Stimulated activated CD8-positive, alpha-beta memory T cell treated with anti-CD3 and anti-CD28 coated beads, Interleukin-4, amount 100 ng/mL, for 24 hours (primary cell): Measurements from ENCODE around the gene TMEM229A.
"Not testable (repeated sequence)": the region's sequence is repeated elsewhere in the genome, so short reads cannot be mapped to it uniquely, and the experiment has no call there.

ENCODE experiments used
- DNase-seq: peaks from one replicate; pipeline ENCODE4 v3.0.0-alpha.2; 2020; ENCODE audit warnings: low read depth

The TMEM229A gene

DNA sequence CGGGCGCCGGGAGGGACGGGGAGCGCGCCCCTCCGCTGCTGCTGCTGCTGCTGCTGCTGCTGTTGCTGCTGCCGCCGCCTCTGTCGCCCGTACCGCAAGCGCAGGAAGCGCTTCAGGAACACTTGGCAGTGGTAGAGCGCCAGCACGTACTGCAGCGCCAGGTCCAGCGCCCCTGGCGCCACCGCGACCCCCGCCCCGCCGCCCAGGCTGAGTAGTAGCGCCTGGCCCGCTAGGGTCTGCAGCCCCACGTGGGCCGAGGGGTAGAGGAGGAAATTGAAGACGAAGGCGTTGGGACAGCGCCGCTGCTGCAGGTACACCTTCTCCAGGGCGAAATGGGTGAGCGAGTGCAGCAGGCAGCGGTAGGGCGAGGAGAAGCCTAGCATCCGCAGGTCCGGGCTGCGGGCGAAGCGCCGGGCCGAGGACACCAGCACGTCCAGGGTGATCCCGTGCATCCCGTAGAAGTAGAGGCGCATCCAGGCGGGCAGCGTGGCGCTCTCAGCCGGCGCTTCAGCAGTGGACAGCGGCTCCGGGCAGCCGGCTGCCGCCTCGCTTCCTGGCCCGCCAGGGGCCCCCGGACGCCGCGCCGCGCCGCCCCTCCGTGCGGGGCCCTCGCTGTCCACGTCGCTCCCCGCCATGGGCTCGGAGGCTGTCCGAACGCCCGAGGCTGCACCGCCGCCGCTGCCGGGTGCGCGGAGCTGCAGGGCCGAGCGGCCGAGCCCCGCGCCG, at the start of gene TMEM229A:
Gene TMEM229A (minus strand): TSS at position 699 of the 726 bp plus-strand sequence. CDS start 64 bp downstream, at position 635.
- no peak for DNase-seq

DNA sequence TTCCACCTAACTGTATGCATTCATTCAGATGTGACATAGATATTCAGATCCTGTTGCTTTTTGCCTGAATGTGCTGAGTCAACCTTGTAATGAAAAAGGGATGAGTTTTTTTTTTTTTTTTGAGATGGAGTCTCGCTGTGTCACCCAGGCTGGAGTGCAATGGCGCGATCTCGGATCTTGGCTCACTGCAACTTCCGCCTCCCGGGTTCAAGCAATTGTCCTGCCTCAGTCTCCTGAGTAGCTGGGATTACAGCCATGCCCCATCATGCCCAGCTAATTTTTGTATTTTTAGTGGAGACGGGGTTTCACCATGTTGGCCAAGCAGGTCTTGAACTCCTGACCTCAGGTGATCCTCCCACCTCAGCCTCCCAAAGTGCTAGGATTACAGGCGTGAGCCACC, 49.4 kb upstream of the TMEM229A start:
- DNase-seq, result not testable (repeated sequence)

DNA sequence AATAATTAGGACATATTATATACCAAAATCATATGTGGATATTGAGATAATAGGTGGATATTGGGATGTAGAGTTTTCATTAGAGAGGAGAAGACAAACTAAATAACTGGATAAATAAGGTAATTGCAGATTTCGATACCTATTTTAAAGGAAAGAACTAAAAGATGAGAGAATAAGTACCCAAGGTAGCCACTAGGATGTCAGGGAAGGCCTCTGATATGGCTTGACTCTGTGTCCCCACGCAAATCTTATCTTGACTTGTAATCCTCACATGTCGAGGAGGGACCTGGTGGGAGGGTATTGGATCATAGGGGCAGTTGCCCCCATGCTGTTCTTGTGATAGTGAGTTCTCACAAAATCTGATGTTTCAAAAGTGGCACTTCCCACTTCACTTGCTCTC, 44.7 kb upstream of the TMEM229A start:
- no peak for DNase-seq

DNA sequence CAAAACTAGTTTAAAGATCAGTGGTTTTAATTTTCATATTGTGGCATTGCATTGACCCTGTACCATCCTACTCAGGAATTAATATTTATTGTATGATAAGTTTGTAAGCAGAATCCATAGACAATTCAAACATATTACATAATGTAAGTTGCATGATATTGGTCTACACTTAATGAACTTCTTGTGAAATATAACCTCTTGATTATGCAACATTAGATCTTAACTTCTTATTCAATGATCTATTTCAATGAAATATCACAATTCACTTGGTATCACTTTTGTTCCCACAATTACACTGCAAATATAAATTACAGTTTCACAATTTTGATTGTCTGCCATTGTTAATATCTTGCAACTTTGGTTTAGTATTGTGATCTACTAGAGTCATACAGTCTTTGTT, 44.0 kb upstream of the TMEM229A start:
- no peak for DNase-seq

DNA sequence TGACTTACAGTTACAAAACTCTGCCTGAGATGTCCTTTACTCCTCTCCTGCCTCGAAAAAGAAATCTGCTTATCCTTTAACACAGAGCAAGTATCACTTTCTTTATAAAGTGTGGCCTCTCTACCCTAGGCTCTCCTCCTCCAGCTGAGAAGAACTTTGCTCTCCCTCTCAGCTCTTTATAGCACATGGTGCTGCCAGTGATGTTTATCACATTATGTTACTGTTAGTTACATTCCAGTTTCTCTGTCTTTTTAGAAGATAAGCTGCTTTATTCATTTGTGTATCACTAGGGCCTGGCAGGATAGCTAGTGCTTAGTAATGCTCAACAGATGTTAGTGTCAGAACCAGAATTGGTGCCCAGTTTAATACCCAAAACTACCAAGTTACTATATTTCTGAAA, 41.1 kb upstream of the TMEM229A start:
- no peak for DNase-seq

DNA sequence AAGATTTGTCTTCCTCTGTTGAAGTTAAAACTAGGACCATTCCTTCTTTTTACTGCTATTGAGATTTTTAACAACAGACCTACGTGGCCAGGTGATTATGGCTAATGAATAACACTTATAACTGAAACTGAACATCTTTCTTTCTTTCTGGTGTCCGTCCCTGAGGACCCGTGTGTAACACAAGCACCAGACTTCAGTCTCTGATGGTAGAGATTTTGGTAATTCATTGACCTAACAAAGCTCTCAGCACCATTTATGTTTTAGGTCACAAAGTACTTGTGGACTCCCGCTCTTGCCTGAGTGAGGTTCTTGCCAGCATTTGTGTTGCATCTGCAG, 40.4 kb upstream of the TMEM229A start:
- no peak for DNase-seq

DNA sequence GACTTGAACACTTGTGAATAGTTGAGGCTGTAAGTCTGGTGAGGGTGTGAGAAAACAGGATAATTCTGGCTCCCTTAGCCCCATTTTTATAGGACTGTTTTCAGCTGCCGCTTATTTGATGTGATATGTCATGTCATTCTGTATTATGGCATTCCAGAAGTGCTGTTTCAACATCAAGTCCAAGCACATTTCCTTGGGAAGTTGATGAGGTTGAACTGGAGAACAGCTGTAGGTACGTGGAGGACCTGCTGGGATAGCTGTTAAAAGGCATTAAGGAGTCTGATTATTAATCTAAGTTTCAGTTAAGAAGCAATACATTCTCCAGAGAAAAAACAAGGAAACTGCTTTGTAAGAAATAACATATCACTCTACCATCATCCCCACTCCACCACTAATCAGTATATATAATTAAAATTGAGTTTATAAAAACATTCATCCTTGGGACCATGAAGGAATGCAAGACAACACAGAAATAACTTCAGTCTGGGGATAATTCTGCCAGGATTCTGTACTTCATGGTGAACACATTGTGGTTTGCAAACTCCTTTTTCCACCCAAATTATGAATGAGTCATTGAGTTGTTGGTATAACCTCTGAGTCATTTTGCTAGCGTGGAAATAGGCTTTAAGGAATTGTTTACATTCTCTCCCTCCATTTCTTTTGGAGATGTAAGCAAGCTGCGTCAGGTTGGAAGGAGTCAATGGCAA, 39.9 kb upstream of the TMEM229A start:
- no peak for DNase-seq

DNA sequence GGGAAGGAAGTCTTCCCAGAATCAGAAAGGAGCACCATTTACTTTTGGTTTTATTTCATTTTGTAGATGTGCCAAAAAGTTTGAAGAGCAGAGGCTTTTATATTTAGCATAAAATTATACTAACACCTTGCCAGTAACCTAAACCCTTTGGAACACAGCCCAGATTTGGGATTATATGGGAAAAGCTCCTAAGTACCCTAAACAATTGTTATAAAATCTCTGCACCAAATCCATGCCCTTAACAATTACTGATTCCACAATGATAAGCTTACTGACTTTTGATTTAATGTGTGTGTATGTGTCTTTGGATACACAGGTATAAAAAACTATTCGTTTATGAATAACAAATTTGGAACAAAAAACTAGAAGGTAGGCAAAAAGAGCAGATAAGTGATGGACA, 39.0 kb upstream of the TMEM229A start:
- no peak for DNase-seq

DNA sequence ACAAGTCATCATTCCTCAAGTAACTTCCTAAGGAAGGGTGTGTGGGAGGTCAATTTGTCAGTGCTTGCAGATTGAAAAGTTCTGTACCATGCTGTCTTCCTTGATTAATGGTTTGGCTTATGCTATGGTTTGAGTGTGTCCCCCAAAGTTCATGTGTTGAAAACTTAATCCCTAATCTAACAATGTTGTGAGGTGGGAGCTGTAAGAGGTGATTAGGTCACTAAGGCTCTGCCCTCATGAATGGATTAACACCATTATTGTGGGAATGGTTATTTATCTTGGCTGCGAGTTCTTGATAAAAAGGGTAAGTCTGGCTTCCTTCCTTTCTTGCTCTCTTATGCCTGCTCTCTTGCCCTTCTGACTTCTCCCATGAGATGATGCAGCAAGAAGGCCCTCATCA, 29.3 kb upstream of the TMEM229A start:
- no peak for DNase-seq

DNA sequence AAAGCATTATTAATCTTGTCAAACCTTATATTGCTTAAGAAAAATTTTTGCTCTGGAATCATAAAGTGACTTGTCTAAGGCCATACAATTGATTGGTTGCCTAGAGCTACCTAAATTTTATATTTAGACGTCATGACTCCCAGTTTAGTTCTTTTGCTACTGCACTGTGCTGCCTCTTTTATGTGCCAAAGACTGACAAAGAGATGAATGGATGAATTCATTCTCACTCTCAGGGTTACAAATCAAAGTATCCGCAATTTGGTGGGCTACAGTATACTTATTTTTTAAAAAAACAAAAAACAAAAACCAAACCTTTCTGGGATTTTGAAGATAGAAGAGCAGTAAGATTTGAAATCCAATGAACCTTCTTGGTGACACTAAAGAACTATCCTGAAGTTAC, 27.7 kb upstream of the TMEM229A start:
- DNase-seq, result no peak

DNA sequence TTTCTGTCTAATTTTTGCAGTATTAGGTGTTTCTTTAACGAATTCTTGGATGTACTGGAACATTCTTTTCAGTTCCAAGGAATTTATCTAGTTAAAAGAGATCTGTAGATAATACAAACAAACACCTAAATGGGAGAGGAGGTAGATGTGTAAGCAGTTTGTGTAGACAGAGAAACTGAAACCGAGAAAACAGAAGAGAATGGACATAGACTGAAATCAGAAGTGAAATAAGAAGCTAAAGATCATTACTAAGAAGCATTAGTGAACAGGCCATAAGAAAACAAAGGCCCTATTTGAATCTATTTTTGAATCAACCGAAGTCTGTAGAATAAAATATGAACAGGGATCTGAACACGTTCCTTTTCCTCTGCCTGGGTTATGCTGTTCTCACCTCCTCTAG, 26.5 kb upstream of the TMEM229A start:
- no peak for DNase-seq

DNA sequence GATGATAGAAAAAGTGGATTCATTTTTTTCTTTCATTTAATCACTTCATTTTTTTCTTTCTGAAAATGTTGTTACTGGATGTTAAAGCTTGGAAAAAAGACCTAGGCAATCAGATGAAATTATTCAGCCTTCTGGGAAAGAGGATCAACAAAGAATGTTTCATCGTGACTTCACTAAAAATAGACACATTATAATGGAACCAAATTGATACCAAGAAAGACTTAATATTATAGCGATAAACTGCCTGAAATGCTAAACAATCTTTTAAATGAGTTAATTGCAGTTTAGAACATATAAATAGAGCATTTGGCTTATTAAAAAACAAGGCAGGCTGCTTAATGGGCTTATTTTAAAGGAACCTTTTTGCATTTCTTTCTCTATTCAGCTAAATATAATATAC, 25.6 kb upstream of the TMEM229A start:
- no peak for DNase-seq

DNA sequence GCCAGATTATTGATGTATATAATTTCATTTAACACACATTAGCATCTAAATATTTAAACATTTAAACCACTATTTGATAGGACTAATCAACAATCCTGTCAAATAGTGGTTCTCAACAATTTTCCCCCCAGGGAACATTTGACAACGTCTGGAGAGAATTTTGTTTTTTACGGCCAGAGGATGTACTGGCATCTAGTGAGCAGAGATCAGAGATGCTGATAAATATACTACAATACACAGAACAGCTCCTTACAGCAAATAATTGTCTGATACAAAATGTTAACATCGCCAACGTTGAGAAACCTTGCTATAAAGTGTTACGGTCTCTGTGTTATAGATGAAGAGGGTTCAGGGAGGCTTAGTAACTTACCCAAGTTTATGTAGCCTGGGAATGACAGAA, 25.0 kb upstream of the TMEM229A start:
- DNase-seq, result no peak

DNA sequence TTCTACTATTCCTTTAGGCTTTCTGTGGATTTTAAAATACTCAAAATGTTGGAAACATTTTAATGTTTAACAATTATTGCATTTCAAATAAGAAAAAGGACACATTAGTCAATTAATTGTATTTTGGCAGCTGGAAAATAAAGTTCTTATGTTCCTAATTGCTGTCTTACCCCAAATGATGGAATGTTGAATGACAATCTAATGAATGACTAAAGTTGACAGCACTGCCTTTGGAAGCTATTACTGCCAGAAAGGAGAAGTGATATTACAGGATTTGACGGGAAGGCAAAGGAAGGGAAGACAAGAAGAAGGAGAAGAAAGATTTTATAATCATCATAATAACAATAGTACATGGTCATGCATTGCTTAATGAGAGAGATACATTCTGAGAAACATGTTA, 23.4 kb upstream of the TMEM229A start:
- DNase-seq, result no peak

DNA sequence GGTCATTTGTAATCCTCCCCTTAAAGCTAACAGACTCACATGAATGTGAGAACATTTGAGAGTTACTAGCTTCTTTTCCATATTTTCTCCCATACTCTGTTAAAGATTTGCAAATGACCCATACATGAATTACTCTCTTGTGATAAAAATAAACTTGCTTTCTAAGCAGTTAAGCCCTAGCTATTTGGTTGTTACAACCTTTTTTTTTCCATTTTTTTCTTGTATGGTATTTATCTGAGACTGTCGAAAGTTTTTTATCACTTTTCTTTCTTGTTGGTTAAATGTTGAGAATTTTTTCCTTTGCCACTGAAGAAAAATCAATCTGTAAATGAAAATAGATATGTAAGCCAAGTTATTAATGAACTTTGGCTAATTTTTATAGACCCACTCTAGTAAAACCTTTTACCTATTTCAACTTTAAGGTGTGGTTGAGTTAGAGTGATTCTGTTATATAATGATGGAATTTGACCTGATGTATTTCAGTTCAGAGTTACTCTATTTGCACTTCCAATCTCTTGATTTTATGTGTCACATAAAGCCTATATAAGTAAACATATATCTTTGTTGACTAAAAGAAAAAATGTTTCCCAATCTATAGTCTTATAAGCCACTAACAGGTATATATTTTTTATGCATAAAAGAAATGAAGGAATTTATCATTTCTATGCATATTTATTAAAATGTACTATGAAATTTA, 19.0 kb upstream of the TMEM229A start:
- no peak for DNase-seq

DNA sequence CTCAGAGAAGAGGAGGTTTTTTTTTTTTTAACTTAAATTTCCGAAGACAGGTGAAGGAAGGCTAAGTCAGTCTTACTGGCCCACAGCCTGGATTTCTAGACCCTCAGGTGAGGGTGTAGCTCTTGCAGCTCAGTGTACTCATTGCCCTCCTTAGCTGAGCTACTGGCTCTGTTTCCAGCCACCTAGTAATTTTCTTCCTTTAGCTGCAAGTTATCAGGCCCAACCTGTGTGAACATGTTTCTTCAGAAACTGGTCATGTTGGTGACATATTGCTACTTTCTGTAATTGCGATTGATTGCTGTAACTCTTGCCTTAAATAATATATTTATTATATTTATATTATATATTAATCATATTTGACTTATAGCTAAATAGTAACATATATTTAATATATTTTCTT, 10.0 kb upstream of the TMEM229A start:
- no peak for DNase-seq

DNA sequence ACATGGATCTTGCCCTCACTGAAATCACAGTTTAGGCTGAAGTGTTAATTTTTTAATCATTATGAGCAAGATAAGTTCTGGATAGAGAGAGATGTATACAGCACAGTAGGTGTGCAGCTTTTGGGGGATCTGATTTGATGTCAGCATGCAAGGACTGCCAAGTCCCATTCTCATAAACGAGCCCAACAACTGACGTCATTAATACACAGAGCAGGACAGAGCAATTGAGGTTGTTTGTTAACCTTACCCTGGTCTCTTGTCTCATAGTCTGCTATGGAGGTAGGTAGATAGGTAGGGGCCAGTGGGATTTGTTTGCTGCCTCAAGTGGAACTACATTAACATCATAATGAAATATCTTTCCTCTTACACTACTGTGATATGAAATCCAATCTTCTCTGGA, 8.6 kb upstream of the TMEM229A start:
- DNase-seq, result no peak

DNA sequence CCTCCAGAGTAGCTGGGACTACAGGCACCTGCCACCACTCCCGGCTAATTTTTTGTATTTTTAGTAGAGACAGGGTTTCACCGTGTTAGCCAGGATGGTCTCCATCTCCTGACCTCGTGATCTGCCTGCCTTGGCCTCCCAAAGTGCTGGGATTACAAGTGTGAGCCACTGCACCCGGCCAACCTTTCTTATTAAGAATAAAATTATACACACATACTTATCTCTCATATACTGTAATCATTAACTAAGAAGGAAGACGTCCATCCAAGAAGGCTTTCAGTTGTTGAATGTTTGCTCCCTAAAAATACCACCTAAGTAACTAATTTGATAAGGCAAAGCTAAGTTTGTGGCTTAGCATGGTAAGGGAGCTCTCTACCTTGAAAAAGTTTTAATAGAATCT, 5.0 kb upstream of the TMEM229A start:
- not testable (repeated sequence) for DNase-seq

DNA sequence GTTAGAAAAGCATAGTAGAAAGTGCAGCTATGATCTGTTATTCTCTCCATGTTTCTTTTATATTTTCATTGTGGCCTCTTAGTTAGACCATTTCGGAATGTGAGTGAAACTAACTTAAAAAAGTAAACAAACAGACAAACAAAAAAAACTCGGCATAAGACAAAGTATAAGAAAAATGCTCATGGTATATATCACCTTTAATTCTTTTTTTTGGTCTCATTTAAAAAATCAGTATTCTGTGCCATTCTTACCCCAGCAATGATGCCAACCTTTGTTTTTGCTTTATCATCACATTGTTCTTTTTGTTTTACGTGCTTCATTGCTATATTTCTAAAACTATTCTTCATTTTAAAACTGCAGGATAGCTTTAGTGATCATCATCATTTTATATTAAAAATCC, 2.8 kb upstream of the TMEM229A start:
- DNase-seq, result no peak

DNA sequence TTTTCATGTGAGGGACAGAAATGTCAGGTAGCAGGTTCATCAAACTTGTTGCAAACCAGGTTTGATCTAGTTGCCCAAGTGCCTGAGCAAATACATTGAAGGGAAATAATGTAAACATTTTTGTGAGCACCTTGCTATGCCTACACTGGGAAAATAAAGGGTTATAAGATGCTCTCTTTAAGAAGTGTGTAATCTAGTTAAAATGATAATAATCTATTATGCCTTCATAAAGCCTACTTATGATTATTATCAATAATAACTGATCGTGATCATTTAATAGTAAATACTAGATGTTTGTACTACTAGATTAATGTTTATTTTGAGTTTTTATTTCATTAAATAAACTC, 1.9 kb upstream of the TMEM229A start:
- no peak for DNase-seq

DNA sequence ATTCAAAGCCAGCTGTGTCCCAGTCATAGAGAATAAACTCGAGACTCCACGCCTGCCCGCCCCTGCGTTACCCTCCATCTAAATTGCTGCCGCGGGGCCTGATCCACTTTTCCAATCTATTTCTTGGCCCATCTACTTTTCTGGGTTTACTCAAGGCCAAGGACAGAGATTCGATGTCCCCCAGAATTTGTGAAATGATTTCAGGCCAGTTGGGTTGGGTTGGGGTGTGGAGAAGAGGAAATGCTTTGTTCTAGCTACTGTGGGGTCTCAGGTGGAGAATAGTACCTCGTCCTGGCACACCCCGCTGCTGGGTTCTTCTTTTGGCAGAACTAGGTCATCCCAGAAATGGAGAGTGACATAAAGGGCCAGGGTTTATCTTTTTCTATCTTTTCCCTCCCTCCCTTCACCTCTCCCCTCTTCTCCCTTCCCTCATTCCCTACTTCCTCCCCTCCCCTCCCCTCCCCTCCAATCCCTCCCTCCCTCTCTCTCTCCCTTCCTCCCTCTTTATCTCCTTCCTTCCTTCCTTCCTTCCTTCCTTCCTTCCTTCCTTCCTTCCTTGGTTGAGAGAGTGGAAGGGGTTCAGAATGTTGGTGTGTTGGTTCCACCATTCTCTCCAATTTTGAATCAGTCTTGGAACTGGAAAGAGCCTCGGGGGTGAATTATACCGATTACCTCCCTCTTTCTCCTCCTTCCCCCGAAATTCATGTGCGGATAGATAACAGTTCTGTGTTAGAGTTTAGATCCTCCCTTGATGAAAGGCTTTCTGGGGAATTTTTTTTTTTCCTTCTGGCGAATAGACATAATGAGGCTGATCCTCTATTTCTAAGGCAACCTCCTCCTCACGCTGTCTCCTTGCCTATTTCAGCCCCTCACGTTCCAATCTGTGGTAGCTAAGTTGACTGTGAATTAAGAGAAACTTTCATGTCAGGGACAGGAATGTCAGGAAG, 1.2 kb upstream of the TMEM229A start:
- DNase-seq, result no peak

DNA sequence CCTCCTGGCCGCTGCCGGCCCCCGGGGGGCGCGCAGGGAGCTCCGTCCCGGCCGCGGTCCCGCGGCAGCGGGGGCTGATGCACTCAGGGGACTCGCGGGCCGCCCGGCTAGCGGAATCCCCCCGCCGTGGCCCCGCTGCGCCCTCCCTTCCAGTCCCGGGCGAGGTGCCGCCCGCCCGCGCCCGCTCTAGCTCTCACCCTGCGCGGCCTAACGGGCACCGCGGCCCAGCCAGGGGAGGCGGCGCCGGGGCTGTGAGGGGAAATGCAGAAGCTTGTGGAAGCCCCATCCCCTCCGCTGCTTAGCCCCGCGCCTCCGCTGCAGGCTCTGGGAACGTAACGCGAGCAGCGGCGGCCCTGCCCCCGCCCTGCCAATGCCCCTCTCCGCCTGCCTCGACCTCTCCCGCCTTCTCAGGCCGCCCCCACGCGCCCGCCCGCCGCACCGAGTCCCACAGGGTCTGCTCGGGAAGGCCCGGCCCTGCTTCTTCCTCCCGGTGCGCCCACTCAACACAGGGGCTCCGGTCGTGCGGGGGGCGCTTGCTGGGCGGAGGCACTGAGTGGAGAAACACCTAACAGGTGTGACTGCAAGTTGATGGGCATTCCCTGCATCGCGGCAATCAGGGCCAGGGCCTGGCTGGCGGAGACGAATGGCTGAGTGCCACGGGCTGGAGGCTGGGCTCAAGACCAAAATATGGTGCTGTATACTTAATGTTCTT, 384 bp upstream of the TMEM229A start:
- no peak for DNase-seq
